KOPT-K1 (cell line): Measurements from ENCODE around the gene SPRED1.

Source experiments
- H3K27ac ChIP-seq: fragments of 200-600 bp; sonication (generic); 2 replicates; pipeline ENCODE4 v1.5.1; 2016; ENCODE audit warnings: antibody characterized with exemption, mild to moderate bottlenecking, low read depth, low read length; ENCODE audit not compliant: poor library complexity, severe bottlenecking
- H3K36me3 ChIP-seq: fragments of 200-600 bp; sonication (generic); 2 replicates; pipeline ENCODE4 v1.5.1; 2017; ENCODE audit warnings: antibody characterized with exemption, mild to moderate bottlenecking, low read length, moderate library complexity; ENCODE audit not compliant: insufficient read depth
- H3K9me3 ChIP-seq: fragments of 200-600 bp; sonication (generic); 2 replicates; pipeline ENCODE4 v1.5.1; 2017; ENCODE audit warnings: antibody characterized with exemption, low read length, mild to moderate bottlenecking; ENCODE audit not compliant: insufficient read depth, poor library complexity, severe bottlenecking

Gene SPRED1

GRCh38 chr15:38332711-38333110 lies 80.1 kb downstream of the SPRED1 start:
- no peak overlapping the region for H3K27ac ChIP-seq
- no peaks in the 10 kb centered on the region for H3K9me3 ChIP-seq
- H3K36me3 ChIP-seq = no peaks in the 10 kb centered on the region

GRCh38 chr15:38335116-38335515 lies 82.5 kb downstream of the SPRED1 start:
- Histone ChIP-seq H3K9me3 (no peaks in the 10 kb centered on the region), H3K36me3 (no peaks in the 10 kb centered on the region), H3K27ac (no peak overlapping the region)

GRCh38 chr15:38344351-38344750 lies 91.7 kb downstream of the SPRED1 start:
- no peaks in the 10 kb centered on the region for H3K36me3 ChIP-seq
- H3K27ac ChIP-seq = no peak overlapping the region

GRCh38 chr15:38349251-38349650 lies 96.6 kb downstream of the SPRED1 start:
- no peaks in the 10 kb centered on the region for H3K9me3 ChIP-seq
- H3K27ac ChIP-seq = no peak overlapping the region
- H3K36me3 ChIP-seq = peaks cover 9% of the 10 kb centered on the region; the same call in 1 of the 2 replicates

More at GRCh38 chr15:38344351-38344750, 91.7 kb downstream of the SPRED1 start:
- H3K9me3 ChIP-seq = no peaks in the 10 kb centered on the region

- H3K36me3 ChIP-seq = peaks cover 9% of the 10 kb centered on the region; the same call in 1 of the 2 replicates
- H3K9me3 ChIP-seq = no peaks in the 10 kb centered on the region
- H3K27ac ChIP-seq = no peak overlapping the region
These were observed 98.8 kb downstream of the SPRED1 start for GRCh38 chr15:38351466-38351865.

GRCh38 chr15:38354315-38354929 lies 101.8 kb downstream of the SPRED1 start:
- Histone ChIP-seq H3K27ac (no peak overlapping the region), H3K9me3 (no peaks in the 10 kb centered on the region), H3K36me3 (peaks cover 9% of the 10 kb centered on the region; the same call in 1 of the 2 replicates)

GRCh38 chr15:38362355-38362754 lies 109.7 kb downstream of the SPRED1 start:
- H3K9me3 ChIP-seq = no peaks in the 10 kb centered on the region
- no peak overlapping the region for H3K27ac ChIP-seq
- H3K36me3 ChIP-seq = no peaks in the 10 kb centered on the region

- H3K36me3 ChIP-seq = no peaks in the 10 kb centered on the region
- H3K9me3 ChIP-seq = no peaks in the 10 kb centered on the region
- H3K27ac ChIP-seq = no peak overlapping the region
These were observed 114.8 kb downstream of the SPRED1 start for GRCh38 chr15:38367476-38367875.

GRCh38 chr15:38369936-38370478 lies 117.4 kb downstream of the SPRED1 start:
- Histone ChIP-seq H3K27ac (no peak overlapping the region), H3K36me3 (no peaks in the 10 kb centered on the region), H3K9me3 (no peaks in the 10 kb centered on the region)

- H3K9me3 ChIP-seq = no peaks in the 10 kb centered on the region
- no peaks in the 10 kb centered on the region for H3K36me3 ChIP-seq
- H3K27ac ChIP-seq = no peak overlapping the region
These were observed 120.4 kb downstream of the SPRED1 start for GRCh38 chr15:38373016-38373415.

- Histone ChIP-seq H3K27ac (no peak overlapping the region), H3K9me3 (no peaks in the 10 kb centered on the region), H3K36me3 (no peaks in the 10 kb centered on the region)
These were observed 121.4 kb downstream of the SPRED1 start for GRCh38 chr15:38374029-38374428.

- no peak overlapping the region for H3K27ac ChIP-seq
- H3K36me3 ChIP-seq = no peaks in the 10 kb centered on the region
- no peaks in the 10 kb centered on the region for H3K9me3 ChIP-seq
These were observed 121.9 kb downstream of the SPRED1 start for GRCh38 chr15:38374556-38374955.

- Histone ChIP-seq H3K27ac (no peak overlapping the region), H3K36me3 (no peaks in the 10 kb centered on the region)
These were observed 123.4 kb downstream of the SPRED1 start for GRCh38 chr15:38376081-38376480.

GRCh38 chr15:38377636-38378035 lies 125.0 kb downstream of the SPRED1 start:
- no peaks in the 10 kb centered on the region for H3K36me3 ChIP-seq
- H3K27ac ChIP-seq = no peak overlapping the region
- no peaks in the 10 kb centered on the region for H3K9me3 ChIP-seq

More at GRCh38 chr15:38376081-38376480, 123.4 kb downstream of the SPRED1 start:
- no peaks in the 10 kb centered on the region for H3K9me3 ChIP-seq

GRCh38 chr15:38378161-38378560 lies 125.5 kb downstream of the SPRED1 start:
- Histone ChIP-seq H3K9me3 (no peaks in the 10 kb centered on the region), H3K36me3 (no peaks in the 10 kb centered on the region), H3K27ac (no peak overlapping the region)

GRCh38 chr15:38389924-38390542 lies 137.4 kb downstream of the SPRED1 start:
- no peak overlapping the region for H3K27ac ChIP-seq
- no peaks in the 10 kb centered on the region for H3K9me3 ChIP-seq
- no peaks in the 10 kb centered on the region for H3K36me3 ChIP-seq
